ENCODE measurements around the gene ASCC1. TPM values are rescaled to one million over a fixed set of nuclear protein-coding genes. Genes with fewer than 3 reads are reported as not detected.
"Not testable (repeated sequence)": the region's sequence is repeated elsewhere in the genome, so short reads cannot be mapped to it uniquely, and the experiment has no call there.

Gene ASCC1
- total RNA-seq, 1 experiment from 2014 or later, result 40.2 TPM

DNA sequence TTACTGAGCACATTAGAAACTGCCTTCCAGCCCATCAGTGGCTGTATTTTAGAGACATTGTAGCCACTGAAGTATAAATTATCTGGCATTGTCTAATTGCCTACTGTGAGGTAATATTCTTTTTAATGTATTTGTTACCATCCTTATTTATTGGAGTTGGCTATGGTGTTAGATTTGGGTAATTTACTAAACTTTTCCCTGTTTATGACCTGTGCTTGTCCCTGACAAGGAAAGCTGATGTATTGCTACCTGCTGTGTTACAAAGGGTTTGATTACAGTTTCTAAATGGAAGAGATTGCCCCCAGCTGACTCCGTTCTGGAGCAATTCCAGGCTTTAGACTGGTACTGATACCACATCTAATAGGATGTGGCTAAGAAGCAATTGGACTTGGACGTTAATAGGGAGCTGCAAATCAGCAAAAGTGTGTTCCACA lies 12.3 kb upstream of the ASCC1 start:
- no peak overlapping the region for H3K4me3 ChIP-seq (ENCODE audit: low read depth, low read length, poor library complexity, severe bottlenecking)
- ChIA-PET CTCF (interaction anchor here (0.6 kb wide), 1 partner anchor 303 kb away, joined by 12 read pairs; no protein-coding TSS in a partner anchor), POLR2A (ENCODE audit: low non-redundant PET) (interaction anchor here (0.6 kb wide), 1 partner anchor 489 kb away, joined by 3 read pairs; no protein-coding TSS in a partner anchor)
- H3K4me1 ChIP-seq (ENCODE audit: insufficient read depth, low read length, poor library complexity, severe bottlenecking), result peaks cover 29% of the 10 kb centered on the region
- peaks cover 12% of the 10 kb centered on the region for H3K36me3 ChIP-seq (ENCODE audit: insufficient read depth, low read length, poor library complexity, severe bottlenecking)
- no peaks in the 10 kb centered on the region for H3K27me3 ChIP-seq (replicated peaks; ENCODE audit: insufficient read depth, low read depth, low read length, poor library complexity)
- intact Hi-C loops (cut with micrococcal nuclease; ENCODE audit: unreplicated experiment), result loop anchor here (10.0 kb wide), 2 partner anchors 96 to 274 kb away; no protein-coding TSS in a partner anchor
- DNase-seq (ENCODE audit: low spot score), result no peak
- no TSS peak for BruUV-seq (replicated peaks)
- H3K9me3 ChIP-seq (ENCODE audit: low read depth, low read length, poor library complexity, severe bottlenecking), result no peaks in the 10 kb centered on the region
- H3K27ac ChIP-seq (ENCODE audit: low read depth, low read length, poor library complexity, severe bottlenecking), result no peak overlapping the region
- no peak for TF ChIP-seq EZH2 (IDR thresholded peaks at IDR 0.05; ENCODE audit: borderline replicate concordance, low read depth, low read length, poor library complexity, severe bottlenecking)
- TF ChIP-seq, protein P1, sequence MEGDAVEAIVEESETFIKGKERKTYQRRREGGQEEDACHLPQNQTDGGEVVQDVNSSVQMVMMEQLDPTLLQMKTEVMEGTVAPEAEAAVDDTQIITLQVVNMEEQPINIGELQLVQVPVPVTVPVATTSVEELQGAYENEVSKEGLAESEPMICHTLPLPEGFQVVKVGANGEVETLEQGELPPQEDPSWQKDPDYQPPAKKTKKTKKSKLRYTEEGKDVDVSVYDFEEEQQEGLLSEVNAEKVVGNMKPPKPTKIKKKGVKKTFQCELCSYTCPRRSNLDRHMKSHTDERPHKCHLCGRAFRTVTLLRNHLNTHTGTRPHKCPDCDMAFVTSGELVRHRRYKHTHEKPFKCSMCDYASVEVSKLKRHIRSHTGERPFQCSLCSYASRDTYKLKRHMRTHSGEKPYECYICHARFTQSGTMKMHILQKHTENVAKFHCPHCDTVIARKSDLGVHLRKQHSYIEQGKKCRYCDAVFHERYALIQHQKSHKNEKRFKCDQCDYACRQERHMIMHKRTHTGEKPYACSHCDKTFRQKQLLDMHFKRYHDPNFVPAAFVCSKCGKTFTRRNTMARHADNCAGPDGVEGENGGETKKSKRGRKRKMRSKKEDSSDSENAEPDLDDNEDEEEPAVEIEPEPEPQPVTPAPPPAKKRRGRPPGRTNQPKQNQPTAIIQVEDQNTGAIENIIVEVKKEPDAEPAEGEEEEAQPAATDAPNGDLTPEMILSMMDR (conservative IDR thresholded peaks at IDR 0.05; ENCODE audit: low read depth, low read length), result no peak

DNA sequence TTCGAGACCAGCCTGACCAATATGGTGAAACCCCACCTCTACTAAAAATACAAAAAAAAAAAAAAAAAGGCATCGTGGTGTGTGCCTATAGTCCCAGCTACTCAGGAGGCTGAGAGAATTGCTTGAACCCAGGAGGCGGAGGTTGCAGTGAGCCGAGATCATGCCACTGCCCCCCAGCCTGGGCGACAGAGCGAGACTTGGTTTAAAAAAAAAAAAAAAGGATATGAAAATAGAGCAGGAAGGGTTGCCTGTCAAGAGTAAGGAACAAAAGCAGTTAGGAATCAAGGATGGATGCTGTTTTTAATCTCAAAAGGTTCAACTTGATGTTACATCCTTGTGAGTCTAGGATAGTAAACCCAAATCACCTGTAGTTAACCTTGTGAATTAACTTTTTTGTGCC lies 11.8 kb upstream of the ASCC1 start:
- CTCF ChIA-PET, result no interaction called here
- Histone ChIP-seq H3K9me3 (ENCODE audit: low read depth, low read length, poor library complexity, severe bottlenecking) (no peaks in the 10 kb centered on the region), H3K4me1 (ENCODE audit: insufficient read depth, low read length, poor library complexity, severe bottlenecking) (peaks cover 34% of the 10 kb centered on the region), H3K36me3 (ENCODE audit: insufficient read depth, low read length, poor library complexity, severe bottlenecking) (peaks cover 6% of the 10 kb centered on the region), H3K27me3 (replicated peaks; ENCODE audit: insufficient read depth, low read depth, low read length, poor library complexity) (no peaks in the 10 kb centered on the region), H3K4me3 (ENCODE audit: low read depth, low read length, poor library complexity, severe bottlenecking) (no peak overlapping the region), H3K27ac (ENCODE audit: low read depth, low read length, poor library complexity, severe bottlenecking) (no peak overlapping the region)
- intact Hi-C loops (cut with micrococcal nuclease; ENCODE audit: unreplicated experiment), result loop anchor here (10.0 kb wide), 2 partner anchors 97 to 273 kb away; no protein-coding TSS in a partner anchor
- POLR2A ChIA-PET (ENCODE audit: low non-redundant PET), result no interaction called here
- TF ChIP-seq EZH2 (IDR thresholded peaks at IDR 0.05; ENCODE audit: borderline replicate concordance, low read depth, low read length, poor library complexity, severe bottlenecking), result no peak
- TF ChIP-seq, protein P1 (conservative IDR thresholded peaks at IDR 0.05; ENCODE audit: low read depth, low read length), result no peak
- no TSS peak for BruUV-seq (replicated peaks)
- no peak for DNase-seq (ENCODE audit: low spot score)

DNA sequence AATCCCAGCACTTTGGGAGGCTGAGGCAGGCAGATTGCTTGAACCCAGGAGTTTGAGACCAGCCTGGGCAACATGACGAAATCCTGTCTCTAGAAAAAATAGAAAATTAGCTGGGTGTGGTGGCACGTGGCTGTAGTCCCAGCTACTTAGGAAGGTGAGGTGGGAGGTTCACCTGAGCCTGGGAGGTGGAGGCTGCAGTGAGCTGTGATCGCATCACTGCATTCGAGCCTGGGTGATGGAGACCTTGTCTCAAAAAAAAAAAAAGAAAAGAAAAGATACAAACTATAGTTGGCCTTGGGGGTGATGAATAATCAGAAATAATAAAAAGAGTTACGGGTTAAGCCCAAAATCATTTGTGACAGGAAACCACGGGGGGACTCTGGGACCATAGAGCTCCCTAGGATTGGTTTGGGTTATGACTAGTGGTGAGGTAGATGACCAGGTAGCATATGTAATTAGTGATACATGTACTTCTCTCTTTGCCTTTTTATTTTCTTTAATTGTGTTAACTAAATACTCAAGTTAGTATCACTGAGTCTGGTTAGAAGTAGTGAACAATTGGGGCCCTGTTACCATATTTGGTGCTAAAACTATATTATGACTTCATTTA lies 10.4 kb upstream of the ASCC1 start:
- intact Hi-C loops (cut with micrococcal nuclease; ENCODE audit: unreplicated experiment), result loop anchor here (10.0 kb wide), 2 partner anchors 98 to 272 kb away; no protein-coding TSS in a partner anchor
- CTCF ChIA-PET, result no interaction called here
- no TSS peak for BruUV-seq (replicated peaks)

GRCh38 chr10:72224191-72224590 lies 8.1 kb upstream of the ASCC1 start:
- POLR2A ChIA-PET (ENCODE audit: low non-redundant PET), result interaction anchor here (1.2 kb wide), 1 partner anchor 19 kb away, joined by 3 read pairs; no protein-coding TSS in a partner anchor
- H3K27ac ChIP-seq (ENCODE audit: low read depth, low read length, poor library complexity, severe bottlenecking), result not testable (repeated sequence)

More for the DNA sequence above, 10.4 kb upstream of the ASCC1 start:
- TF ChIP-seq, protein P1 (conservative IDR thresholded peaks at IDR 0.05; ENCODE audit: low read depth, low read length), result no peak
- TF ChIP-seq EZH2 (IDR thresholded peaks at IDR 0.05; ENCODE audit: borderline replicate concordance, low read depth, low read length, poor library complexity, severe bottlenecking), result no peak
- POLR2A ChIA-PET (ENCODE audit: low non-redundant PET), result no interaction called here
- no peaks in the 10 kb centered on the region for H3K27me3 ChIP-seq (replicated peaks; ENCODE audit: insufficient read depth, low read depth, low read length, poor library complexity)
- H3K36me3 ChIP-seq (ENCODE audit: insufficient read depth, low read length, poor library complexity, severe bottlenecking), result peaks cover 6% of the 10 kb centered on the region
- peaks cover 37% of the 10 kb centered on the region for H3K4me1 ChIP-seq (ENCODE audit: insufficient read depth, low read length, poor library complexity, severe bottlenecking)
- H3K27ac ChIP-seq (ENCODE audit: low read depth, low read length, poor library complexity, severe bottlenecking), result no peak overlapping the region
- no peak overlapping the region for H3K4me3 ChIP-seq (ENCODE audit: low read depth, low read length, poor library complexity, severe bottlenecking)
- H3K9me3 ChIP-seq (ENCODE audit: low read depth, low read length, poor library complexity, severe bottlenecking), result no peaks in the 10 kb centered on the region
- DNase-seq (ENCODE audit: low spot score), result no peak

More at GRCh38 chr10:72224191-72224590, 8.1 kb upstream of the ASCC1 start:
- H3K36me3 ChIP-seq (ENCODE audit: insufficient read depth, low read length, poor library complexity, severe bottlenecking); H3K27me3 ChIP-seq (replicated peaks; ENCODE audit: insufficient read depth, low read depth, low read length, poor library complexity); H3K9me3 ChIP-seq (ENCODE audit: low read depth, low read length, poor library complexity, severe bottlenecking); BruUV-seq (replicated peaks); H3K4me3 ChIP-seq (ENCODE audit: low read depth, low read length, poor library complexity, severe bottlenecking); DNase-seq (ENCODE audit: low spot score): not testable (repeated sequence)
- CTCF ChIA-PET, result interaction anchor here (1.5 kb wide), 1 partner anchor 98 kb away, joined by 6 read pairs; no protein-coding TSS in a partner anchor
- intact Hi-C loops (cut with micrococcal nuclease; ENCODE audit: unreplicated experiment), result loop anchor here (5.0 to 10.0 kb wide), 4 partner anchors 97 to 269 kb away; no protein-coding TSS in a partner anchor
- H3K4me1 ChIP-seq (ENCODE audit: insufficient read depth, low read length, poor library complexity, severe bottlenecking), result peaks cover 33% of the 10 kb centered on the region
